ENCODE data around the gene PLK2. TPM values are rescaled to one million over a fixed set of nuclear protein-coding genes. Genes with fewer than 3 reads are reported as not detected.

PLK2 gene
- total and polyA plus RNA-seq, 9 of the 15 experiments (the other 6 are each of a cell fraction or from before 2014, with no cell fraction given), result 0.58 TPM; not detected in 8

GRCh38 chr5:58486290-58486689, 26.4 kb upstream of the PLK2 start (continued):
- no peak for TF ChIP-seq SMARCC2 (IDR thresholded peaks at IDR 0.05; ENCODE audit: low read depth)
- no peak for TF ChIP-seq FIP1L1 (IDR thresholded peaks at IDR 0.05; ENCODE audit: low read depth, low read length, poor library complexity, severe bottlenecking)
- no peak for TF ChIP-seq STAT5A (IDR thresholded peaks at IDR 0.05; ENCODE audit: borderline replicate concordance, low read length)
- no peak for TF ChIP-seq ZNF146 (CRISPR knock-in tag; IDR thresholded peaks at IDR 0.05; ENCODE audit: unreplicated experiment)
- TF ChIP-seq EZH2 (IDR thresholded peaks at IDR 0.05; ENCODE audit: borderline replicate concordance, low read depth, low read length), result no peak
- no peak for TF ChIP-seq ELF4 (CRISPR knock-in tag; IDR thresholded peaks at IDR 0.05)
- no peak for TF ChIP-seq EP400 (IDR thresholded peaks at IDR 0.05)
- TF ChIP-seq GATAD2A (IDR thresholded peaks at IDR 0.05), result no peak
- TF ChIP-seq BCL6 (CRISPR knock-in tag; IDR thresholded peaks at IDR 0.05), result no peak

GRCh38 chr5:58484505-58484904, 24.6 kb upstream of the PLK2 start:
- H3K79me2 ChIP-seq (ENCODE audit: control insufficient read depth, insufficient read depth, low read length), result no peaks in the 10 kb centered on the region
- H2AFZ ChIP-seq (ENCODE audit: low read depth, low read length), result no peak overlapping the region
- no peaks in the 10 kb centered on the region for H3K27me3 ChIP-seq (ENCODE audit: control insufficient read depth in 2 of 2, insufficient read depth in 2 of 2, low read length in 2 of 2)
- H3K27ac ChIP-seq (ENCODE audit: extremely low read depth, low read depth, low read length), result no peak overlapping the region
- peaks cover 3% of the 10 kb centered on the region; the same call in 1 of the 2 replicates for H3K9me3 ChIP-seq (replicated peaks; ENCODE audit: control insufficient read depth, insufficient read depth, low read depth, low read length)
- in situ Hi-C loops (cut with MboI), result no loop called here
- no peak overlapping the region for H3K4me3 ChIP-seq
- H3K4me1 ChIP-seq (replicated peaks in 1 of 2; ENCODE audit: control insufficient read depth in 2 of 2, insufficient read depth in 2 of 2, low read length in 2 of 2), result no peaks in the 10 kb centered on the region
- intact Hi-C loops (cut with micrococcal nuclease), result no loop called here
- H4K20me1 ChIP-seq (replicated peaks; ENCODE audit: control insufficient read depth, insufficient read depth, low read length), result no peaks in the 10 kb centered on the region
- no peak overlapping the region for H3K9ac ChIP-seq (ENCODE audit: insufficient read depth in 1 of 2, low read depth in 2 of 2, low read length in 2 of 2)
- ChIA-PET POLR2A (no interaction called here), CTCF (ENCODE audit: low intra/inter-chr PET ratio) (no interaction called here)
- H3K9me1 ChIP-seq (ENCODE audit: control insufficient read depth, insufficient read depth, low read length), result no peaks in the 10 kb centered on the region
- DNase-seq (ENCODE audit: extremely low read depth in 1 of 4, low spot score in 3 of 4), result no peak
- no peaks in the 10 kb centered on the region for H3K36me3 ChIP-seq (ENCODE audit: control insufficient read depth, insufficient read depth, low read length)
- H3K4me2 ChIP-seq (ENCODE audit: insufficient read depth, low read length), result no peak overlapping the region
- no peak for ATAC-seq
- 0% methylated on average over 1 of the region's 4 CpGs for WGBS (ENCODE audit: insufficient coverage, low coverage, missing lambda C conversion rate)
- no TSS peak for BruUV-seq (replicated peaks)
- no peak for FAIRE-seq
- TF ChIP-seq MGA (IDR thresholded peaks at IDR 0.05), result no peak
- TF ChIP-seq DDX20 (tag; IDR thresholded peaks at IDR 0.05; ENCODE audit: low read depth), result no peak
- no peak for TF ChIP-seq TARDBP (IDR thresholded peaks at IDR 0.05)
- TF ChIP-seq KHSRP (IDR thresholded peaks at IDR 0.05), result no peak
- no peak for TF ChIP-seq RBM15 (IDR thresholded peaks at IDR 0.05; ENCODE audit: insufficient read depth, low read length)
